Measurements from ENCODE around the gene SHISA3. TPM values are rescaled to one million over a fixed set of nuclear protein-coding genes. Genes with fewer than 3 reads are reported as not detected.

Gene SHISA3
- polyA plus RNA-seq, 4 donors: 64.6 to 122 (median 103) TPM

DNA sequence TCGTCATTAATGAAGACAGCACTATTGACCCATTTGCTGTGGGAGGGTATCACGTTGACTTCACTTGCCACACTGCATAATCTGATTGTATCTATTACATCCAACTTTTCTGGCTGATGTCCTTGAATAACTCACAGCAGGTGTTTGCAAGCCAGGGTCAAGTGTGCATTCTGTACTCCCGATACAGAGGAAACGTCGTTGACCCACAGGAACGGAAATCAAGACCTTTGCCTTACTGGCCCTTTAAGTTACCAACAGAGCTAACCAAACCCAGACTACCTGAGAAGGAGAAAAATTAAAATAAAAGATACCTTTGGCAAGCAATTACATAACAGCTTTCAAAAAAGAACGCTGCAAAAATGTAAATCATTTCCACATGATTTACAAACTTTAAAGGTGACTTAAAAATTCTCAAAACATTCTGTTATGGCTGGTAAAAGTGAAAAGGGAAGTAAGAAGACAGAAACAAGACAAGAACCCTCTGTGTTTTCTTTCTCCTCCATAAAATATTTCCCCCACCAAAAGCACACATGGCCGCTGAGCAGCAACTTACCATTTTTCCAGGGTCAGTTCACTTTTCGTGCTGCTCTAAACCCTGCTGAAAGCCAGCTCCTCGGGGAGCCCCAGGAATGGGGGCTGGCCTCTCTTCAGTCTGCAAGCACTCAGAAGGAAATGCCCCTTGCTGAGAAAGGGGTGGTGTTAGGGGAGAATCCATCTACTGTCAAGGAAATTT, 6.5 kb upstream of the SHISA3 start:
- no peak for DNase-seq (ENCODE audit: low read depth in 4 of 4, low spot score in 3 of 4)

DNA sequence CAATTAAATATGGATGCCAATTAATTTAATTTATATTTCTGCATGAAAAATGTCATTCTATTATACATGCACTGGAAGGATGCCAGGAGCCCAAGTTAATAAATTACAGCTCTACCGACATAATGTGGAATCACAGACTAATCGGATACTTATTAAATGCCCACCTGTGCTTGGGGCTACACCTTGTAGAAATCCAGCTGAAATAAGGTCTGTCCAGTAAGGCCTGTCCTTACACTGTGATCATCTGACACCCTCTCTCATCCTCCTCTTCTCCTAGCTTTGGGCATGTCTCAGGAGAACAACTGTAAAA, 6.0 kb upstream of the SHISA3 start:
- no peak for DNase-seq (ENCODE audit: low read depth in 4 of 4, low spot score in 3 of 4)

DNA sequence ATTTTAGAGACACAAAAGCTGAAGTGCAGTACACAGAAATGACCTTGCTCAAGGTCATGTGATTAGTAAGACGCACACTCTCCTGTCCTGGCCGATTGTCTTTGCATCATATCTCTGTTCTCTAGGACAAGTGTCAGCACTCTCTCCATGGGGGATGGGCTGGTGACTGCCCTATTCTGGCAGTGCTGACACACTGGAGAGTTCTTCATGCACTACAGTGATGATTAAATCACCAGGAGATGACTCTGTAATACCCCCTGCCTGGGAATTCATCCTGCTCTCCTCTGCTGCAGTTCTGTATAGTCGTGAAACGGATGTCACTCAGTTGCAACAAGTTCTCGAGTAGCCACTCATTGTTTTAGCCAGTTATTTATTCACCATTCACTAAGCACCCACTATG, 5.3 kb upstream of the SHISA3 start:
- no peak for DNase-seq (ENCODE audit: low read depth in 4 of 4, low spot score in 3 of 4)

DNA sequence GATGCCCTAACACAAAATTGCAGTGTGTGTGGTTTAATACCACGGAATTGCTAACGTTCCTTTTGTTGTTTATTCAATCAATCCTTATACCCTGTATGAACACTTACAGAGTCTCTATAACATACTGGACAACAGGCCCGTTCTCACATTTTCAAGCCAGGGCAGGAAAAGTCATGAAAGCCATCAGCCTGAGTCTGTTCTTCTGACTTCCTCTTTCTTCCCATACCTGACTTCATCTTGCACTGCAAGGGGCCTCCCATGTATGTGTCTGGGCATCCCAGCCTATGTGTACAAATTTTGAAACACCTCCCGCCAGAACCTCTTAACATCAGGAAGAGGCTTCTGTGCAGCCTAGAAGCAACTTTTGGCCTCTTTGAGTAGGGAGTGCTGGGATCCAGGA, 4.9 kb upstream of the SHISA3 start:
- DNase-seq (ENCODE audit: low read depth in 4 of 4, low spot score in 3 of 4): no peak

DNA sequence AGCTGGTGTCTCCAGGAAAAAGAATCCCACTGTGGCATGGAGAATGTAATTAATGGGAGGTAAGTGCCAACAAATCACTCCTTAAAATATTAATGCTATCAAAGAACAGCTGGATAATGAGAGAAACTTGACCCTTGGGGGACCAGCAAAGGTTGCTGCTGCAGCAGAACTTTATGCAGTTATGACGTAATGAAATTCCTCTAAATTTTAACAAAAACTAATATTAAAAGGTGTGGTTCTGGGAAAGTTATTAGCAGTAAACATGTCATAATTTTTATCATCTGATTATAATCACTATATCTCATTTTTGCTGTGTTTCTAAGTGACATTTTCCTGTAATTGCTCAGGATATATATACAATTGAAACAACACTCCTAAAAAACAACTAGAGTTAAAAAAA, 1.7 kb upstream of the SHISA3 start:
- DNase-seq (ENCODE audit: low read depth in 4 of 4, low spot score in 3 of 4): no peak

DNA sequence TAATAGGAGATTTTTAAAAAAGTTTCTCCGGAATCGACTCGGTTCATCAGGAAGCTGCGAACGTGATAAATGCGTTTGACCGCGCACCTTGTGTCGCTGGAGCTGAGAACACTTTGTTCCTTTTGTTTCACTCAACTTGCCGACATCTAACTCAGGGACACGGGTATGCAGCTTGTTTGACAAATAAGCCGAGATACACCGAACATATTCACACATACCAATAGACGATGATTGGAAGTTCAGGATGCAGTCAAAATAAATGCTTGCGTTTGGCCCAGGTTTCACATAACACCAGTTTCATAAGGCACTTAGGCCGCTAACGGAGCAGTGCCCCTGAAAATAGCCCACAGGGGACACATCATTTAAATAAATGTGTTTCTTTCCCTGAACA, 932 bp upstream of the SHISA3 start:
- DNase-seq (ENCODE audit: low read depth in 4 of 4, low spot score in 3 of 4): no peak

DNA sequence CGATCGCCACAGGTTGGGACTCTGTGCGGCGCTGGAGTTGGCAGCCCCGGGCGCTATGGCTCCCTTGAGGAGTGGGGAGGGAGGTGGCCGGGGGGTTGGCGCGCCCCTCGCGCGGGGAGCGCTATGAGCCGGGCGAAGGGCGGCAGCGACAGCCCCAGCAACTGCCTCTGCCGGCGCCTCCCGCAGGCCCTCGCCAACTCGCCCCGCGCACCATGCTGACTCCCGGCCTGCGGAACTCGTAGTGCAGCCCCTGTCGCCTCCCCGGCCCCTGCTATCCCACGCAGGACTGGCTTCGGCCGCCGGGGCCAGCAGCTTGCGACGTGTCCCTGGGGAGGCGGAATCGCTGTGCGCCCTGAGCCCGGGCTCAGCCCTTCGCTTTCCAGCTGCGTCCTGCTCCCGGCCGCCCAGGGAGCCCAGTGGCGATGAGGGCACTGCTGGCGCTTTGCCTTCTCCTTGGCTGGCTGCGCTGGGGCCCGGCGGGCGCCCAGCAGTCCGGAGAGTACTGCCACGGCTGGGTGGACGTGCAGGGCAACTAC, 415 bp downstream of the SHISA3 start:
- DNase-seq (ENCODE audit: low read depth in 4 of 4, low spot score in 3 of 4): peak in 1 of 4 donors; percentile 60

DNA sequence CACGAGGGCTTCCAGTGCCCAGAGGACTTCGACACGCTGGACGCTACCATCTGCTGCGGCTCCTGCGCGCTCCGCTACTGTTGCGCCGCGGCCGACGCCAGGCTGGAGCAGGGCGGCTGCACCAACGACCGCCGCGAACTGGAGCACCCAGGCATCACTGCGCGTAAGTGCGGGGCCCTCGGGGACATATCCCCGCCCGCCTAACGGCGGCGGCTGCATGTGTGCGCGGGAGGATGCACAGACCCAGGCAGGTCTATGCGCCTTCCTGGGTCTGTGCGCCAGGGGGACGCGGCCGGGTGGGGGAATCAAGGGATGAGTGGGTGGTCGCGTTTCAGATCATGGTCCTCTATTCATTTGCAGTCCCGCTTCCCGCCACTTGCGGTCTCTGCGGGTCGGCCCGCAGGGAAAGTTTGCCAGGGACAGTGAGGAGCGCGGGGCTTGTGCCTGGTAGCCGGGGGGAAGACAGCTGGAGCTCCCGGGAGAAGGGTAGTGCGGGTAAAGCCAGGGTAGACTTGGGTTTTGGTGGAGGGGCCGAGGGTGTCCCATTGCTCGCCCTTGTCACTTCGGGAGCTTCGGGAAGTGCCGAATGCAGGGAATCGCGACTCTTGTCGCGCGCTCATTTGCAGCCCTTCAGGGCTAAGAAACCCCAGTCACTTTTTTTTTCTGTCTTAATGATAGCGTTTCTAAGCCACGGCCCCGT, 1.0 kb downstream of the SHISA3 start:
- no peak for DNase-seq (ENCODE audit: low read depth in 4 of 4, low spot score in 3 of 4)

DNA sequence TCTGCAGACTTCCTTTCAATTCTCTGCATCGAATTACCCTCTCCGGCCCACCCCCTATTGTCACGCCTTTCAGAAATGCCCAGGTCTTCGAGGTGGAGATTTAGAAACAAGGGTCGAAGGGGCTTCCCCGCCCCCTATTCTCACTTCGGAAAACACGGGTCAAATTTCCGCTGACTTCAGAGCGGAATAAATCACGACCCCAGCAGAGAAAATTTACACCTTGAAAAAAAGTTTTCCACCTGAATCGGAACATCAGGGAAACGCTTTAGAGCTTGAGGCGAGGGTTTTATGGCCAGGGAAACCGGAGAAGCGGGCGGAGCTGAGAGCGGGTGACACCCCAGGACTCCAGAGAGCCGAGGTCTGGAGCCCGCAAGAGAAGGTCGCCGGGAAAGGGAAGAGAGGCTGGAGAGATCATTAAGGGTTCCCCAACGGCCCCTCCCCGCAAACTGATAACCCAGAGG, 1.6 kb downstream of the SHISA3 start:
- DNase-seq (ENCODE audit: low read depth in 4 of 4, low spot score in 3 of 4): no peak

DNA sequence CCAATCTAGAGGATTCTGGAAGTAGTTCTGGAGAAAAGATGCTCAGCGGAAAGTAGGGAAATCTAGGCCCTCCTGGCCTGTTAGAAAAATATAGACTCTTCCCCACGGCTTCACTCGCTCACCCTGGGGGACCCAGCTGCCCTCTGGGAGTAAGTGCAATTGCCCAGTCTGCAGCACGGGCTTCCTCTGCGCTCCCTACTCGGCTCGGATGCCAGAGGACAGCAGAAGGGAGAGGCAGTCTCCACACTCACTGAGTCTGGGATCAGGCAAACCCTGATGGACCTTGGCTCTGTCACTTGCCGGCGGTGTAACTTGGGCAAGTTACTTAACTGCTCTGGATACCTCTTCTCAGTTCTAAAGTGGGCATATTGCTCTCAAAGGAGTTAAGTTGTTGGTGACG, 2.1 kb downstream of the SHISA3 start:
- DNase-seq (ENCODE audit: low read depth in 4 of 4, low spot score in 3 of 4): no peak

DNA sequence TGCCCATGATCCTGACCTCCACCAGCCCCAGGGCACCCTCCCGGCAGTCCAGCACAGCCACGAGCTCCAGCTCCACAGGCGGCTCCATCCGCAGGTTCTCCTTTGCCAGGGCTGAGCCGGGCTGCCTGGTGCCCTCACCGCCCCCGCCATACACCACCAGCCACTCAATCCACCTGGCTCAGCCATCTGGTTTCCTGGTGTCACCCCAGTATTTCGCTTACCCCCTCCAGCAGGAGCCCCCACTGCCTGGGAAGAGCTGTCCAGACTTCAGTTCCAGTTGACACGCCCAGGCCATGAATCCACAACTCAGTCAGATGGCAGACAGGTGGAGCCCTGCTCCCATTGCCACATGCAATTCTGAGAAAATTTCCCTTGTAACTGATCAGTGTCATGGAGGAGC, 3.9 kb downstream of the SHISA3 start:
- DNase-seq (ENCODE audit: low read depth in 4 of 4, low spot score in 3 of 4): no peak

DNA sequence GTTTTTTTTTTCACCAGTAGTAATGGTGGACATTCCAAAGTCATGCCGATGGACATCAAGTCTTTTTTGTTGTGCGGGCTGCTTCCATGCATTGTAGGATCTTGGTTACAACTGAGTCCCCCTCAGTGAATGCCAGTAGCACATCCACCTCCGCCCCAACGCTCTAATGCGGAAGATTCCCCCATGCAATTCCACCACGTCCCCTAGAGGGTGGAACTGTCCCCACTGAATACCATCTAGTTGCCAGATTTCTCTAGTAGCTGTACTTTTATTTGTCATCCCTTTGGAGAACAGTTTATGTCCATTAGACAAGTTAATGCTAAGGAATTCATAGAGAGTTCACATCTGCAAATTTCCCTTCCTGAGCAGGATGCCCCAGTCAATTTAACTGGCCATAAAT, 6.7 kb downstream of the SHISA3 start:
- DNase-seq (ENCODE audit: low read depth in 4 of 4, low spot score in 3 of 4): no peak

DNA sequence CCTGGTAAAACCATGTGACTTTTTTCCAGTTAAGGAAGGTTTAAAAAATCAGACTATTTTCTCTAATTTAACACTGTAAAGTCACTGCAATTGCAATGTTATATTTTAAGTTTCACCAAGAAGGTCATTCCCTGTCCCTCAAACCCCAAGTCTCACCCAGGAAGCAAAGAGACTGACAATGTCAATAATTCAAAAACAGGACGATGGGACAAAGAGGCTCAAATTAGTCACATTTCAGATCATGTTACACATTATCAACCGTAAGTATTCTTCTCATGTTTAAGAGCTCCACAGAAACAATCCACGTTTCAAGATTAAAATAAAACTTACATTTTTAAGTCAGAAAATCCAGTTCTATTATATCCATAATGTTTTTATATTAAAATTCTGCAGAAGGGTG, 13.2 kb downstream of the SHISA3 start:
- no peak for DNase-seq (ENCODE audit: low read depth in 4 of 4, low spot score in 3 of 4)

DNA sequence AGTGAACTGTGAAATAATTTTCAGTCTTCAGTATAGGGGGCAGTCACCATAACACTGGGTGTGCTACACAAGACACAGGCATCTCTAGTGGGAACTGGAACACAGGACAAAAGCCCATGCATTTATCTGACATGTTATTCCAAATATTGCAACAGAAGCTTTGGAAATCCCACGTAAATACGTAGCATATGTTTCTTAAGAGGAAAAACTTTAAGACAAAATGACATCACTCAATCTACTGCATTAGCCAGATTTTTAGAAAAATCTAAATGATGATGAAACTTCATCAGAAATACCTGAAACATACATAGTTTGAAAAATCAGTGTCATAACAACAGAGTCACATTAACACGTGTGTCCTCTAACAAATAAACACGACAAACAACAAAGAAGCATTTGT, 14.5 kb downstream of the SHISA3 start:
- no peak for DNase-seq (ENCODE audit: low read depth in 4 of 4, low spot score in 3 of 4)

DNA sequence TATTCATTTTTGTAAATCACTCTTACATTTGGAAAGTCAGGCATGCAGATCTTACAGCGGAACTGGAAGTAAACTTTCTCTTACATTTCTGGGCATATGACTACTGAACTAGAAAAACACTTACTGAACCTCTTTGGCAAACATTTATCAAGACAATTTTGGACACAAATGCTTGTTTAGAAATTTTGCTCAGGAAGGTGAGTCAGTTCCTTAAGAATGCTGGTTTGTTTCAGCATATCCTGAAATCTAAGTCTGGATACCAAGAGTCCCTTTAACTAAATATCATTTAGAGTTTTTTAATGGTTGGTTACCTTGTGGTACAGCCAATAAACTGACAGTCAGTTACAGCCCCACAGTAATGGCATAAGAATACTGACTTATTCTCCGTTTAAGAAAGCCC, 15.0 kb downstream of the SHISA3 start:
- no peak for DNase-seq (ENCODE audit: low read depth in 4 of 4, low spot score in 3 of 4)

DNA sequence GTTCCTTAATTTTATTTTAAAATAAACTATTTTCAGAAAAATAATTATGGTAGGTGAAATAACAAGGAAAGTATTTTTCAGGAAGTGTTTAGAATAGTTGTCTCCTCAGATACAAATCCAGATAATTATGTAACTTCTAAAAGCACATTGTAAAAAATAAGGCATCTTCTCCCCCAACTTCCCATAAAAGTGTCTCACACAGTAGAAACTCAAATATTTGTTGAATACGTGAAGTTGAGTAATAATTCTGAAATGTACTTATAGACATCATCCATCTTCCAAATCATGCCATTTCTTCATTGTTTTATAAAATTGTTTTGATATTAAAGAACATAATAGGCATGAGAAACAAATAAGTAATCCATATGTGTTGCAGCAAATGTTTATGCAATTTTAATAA, 18.0 kb downstream of the SHISA3 start:
- DNase-seq (ENCODE audit: low read depth in 4 of 4, low spot score in 3 of 4): no peak

DNA sequence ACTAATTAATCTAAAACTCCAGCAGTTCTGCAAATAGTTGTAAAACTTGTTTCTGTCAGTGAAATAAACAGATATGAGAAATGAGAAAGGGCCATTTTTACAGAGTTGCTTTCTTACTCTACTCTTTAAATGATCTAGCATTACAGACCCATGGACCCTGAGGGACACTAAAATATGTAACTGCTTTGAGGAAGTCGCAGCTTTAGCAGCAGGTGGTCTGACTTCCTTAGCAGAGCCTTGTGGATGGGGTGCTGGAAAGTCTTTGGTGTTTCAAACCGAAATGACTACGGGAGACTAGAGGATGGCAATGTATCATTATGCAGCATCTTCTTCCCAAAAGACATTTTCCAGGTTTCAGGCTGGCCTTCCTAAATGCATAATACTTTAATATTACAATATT, 18.7 kb downstream of the SHISA3 start:
- DNase-seq (ENCODE audit: low read depth in 4 of 4, low spot score in 3 of 4): no peak

DNA sequence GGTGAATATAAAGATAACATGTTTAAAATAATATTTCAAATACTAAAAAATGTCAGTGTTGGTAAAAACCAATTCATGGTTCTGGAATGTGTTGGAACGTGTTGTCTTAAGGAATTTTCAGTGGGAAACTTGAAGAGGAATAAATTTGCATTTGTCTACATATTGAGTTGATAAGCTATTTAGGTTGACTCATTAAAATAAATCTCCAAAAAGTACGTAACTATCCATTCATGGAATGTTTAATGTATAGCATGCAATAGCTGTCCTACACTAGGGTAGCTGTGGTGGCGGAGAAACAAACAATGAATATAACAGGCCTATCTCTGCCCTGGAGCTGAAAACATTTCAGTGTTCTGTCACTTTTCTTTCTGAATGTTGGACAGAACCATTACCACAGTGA, 20.3 kb downstream of the SHISA3 start:
- no peak for DNase-seq (ENCODE audit: low read depth in 4 of 4, low spot score in 3 of 4)

DNA sequence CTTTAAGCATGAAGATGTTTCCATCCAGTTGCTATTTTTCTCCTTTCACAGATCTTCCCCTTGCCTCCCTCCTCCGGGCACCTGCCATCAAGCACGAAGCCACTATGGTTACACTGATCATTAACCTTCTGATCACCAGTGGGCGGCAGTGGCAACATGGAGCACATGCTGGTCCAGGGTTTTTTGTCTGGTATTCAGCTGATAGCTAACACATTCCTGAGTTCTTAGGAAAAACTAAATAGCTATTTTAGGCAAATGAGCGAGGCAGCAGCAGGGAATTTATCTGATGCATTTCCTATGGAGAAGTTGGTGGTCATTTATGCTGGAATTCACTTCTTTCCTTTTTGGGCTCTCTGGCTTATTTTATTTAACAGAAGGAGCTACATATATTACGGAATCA, 22.9 kb downstream of the SHISA3 start:
- no peak for DNase-seq (ENCODE audit: low read depth in 4 of 4, low spot score in 3 of 4)

DNA sequence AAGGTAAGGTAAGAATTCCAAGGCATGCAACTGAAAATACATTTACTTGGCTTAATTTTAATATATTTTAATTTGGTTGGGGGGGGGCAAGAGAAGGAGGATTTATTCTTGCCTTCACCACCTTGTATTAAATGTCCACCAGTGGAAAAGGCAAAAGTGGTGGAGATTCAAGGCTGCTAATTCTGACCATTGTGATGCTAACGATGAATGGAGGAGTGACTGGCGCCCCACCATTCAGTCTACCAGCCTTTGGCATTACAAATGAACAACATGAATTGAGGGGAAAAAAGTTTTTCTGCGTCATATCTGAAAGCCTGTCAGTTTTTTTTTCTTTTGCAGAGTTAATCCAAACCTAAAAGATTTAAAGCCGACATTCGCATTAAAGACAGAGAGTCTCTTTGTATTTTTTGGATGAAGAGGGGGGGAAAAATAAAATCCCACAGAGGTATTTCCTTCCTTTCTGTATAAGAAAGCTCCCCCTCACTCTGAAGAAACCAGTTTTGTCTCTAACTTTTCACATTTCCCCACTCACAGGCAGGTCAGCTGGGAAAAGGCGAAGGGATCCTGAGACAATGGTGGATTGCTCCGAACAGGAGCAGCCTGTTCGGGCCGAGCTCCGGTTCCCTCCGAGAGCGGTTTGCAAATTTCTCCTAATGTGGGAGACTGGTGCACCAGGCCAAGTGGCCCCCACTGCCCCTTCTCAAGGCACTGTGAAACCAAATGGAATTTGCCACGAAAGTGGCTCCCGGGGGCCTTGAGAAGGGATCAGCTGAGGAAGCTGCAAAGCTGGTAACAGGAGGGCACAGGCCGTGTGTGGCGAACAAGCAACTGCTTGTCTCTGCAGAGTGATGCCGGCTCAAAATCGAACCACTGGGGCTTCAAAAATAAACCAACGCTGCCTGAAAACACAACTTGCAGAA, 28.1 kb downstream of the SHISA3 start:
- no peak for DNase-seq (ENCODE audit: low read depth in 4 of 4, low spot score in 3 of 4)

DNA sequence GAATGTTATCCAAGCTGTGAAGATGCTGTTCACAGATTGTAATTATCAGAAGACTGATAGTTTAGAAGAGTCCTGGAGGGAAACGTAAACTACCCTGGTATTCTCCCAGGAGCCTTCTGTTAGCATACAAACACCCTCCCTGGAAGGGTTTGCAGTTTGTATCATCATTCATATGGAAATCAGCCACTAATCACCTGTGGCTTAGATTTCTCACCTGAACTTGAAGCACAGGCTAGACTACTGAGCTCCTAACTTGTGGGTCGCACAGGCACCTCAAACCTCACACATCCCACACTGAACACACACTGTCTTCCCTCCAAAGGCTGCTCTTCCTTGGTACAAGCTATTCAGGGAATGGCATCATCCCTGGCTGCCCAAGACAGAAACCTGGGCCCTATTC, 30.7 kb downstream of the SHISA3 start:
- no peak for DNase-seq (ENCODE audit: low read depth in 4 of 4, low spot score in 3 of 4)

Measured in right renal pelvis (tissue), 4 donors.